ENCODE data around the gene HIBCH. TPM values are rescaled to one million over a fixed set of nuclear protein-coding genes. Genes with fewer than 3 reads are reported as not detected.

Gene HIBCH
- polyA plus RNA-seq, 1 donor (not counting 4 experiments of a cell fraction or from before 2014, with no cell fraction given): 19.4 TPM

GRCh38 chr2:190366248-190366753, 46.7 kb upstream of the HIBCH start:
- no peak for FAIRE-seq

GRCh38 chr2:190365499-190366204, 46.0 kb upstream of the HIBCH start:
- no peak overlapping the region for H3K9ac ChIP-seq (ENCODE audit: control insufficient read depth, extremely low read depth, insufficient read depth, low read length)
- no peaks in the 10 kb centered on the region for H3K79me2 ChIP-seq (ENCODE audit: control insufficient read depth, insufficient read depth, low read length)
- FAIRE-seq (no peak), DNase-seq (ENCODE audit: low read depth, low spot score) (no peak)
- no peaks in the 10 kb centered on the region for H3K27me3 ChIP-seq (ENCODE audit: control insufficient read depth, extremely low read depth, insufficient read depth, low read length)
- no peaks in the 10 kb centered on the region for H3K36me3 ChIP-seq (ENCODE audit: control insufficient read depth in 2 of 2, extremely low read depth in 1 of 2, insufficient read depth in 2 of 2, low read length in 2 of 2)
- H3K9me1 ChIP-seq (ENCODE audit: control insufficient read depth, extremely low read depth, insufficient read depth, low read length): no peaks in the 10 kb centered on the region
- H3K9me3 ChIP-seq (ENCODE audit: control insufficient read depth, low read depth, low read length): no peaks in the 10 kb centered on the region
- no peaks in the 10 kb centered on the region for H4K20me1 ChIP-seq (ENCODE audit: control insufficient read depth, extremely low read depth, insufficient read depth, low read length)
- H2AFZ ChIP-seq (ENCODE audit: control insufficient read depth, low read length): no peak overlapping the region
- dilution Hi-C loops (cut with MboI; ENCODE audit: extremely low pct_ligation_motif_present, low sequenced_read_pairs): no loop called here
- no peak overlapping the region for H3K4me2 ChIP-seq (ENCODE audit: control insufficient read depth, extremely low read depth, insufficient read depth, low read depth, low read length)
- H3K4me3 ChIP-seq (ENCODE audit: control insufficient read depth in 2 of 3, extremely low read depth in 1 of 3, insufficient read depth in 2 of 3, low read depth in 1 of 3, low read length in 3 of 3): no peak overlapping the region
- H3K27ac ChIP-seq (ENCODE audit: control insufficient read depth, insufficient read depth, low read length): no peak overlapping the region
- H3K4me1 ChIP-seq (ENCODE audit: control insufficient read depth, extremely low read depth, insufficient read depth, low read length): no peaks in the 10 kb centered on the region
- TF ChIP-seq CTCF (optimal IDR thresholded peaks at IDR 0.05 in 1 of 3, IDR thresholded peaks at IDR 0.05 in 1 of 3, conservative IDR thresholded peaks at IDR 0.05 in 1 of 3; ENCODE audit: extremely low read depth in 1 of 3, insufficient read depth in 2 of 3, low read length in 3 of 3) (no peak), EZH2 (IDR thresholded peaks at IDR 0.05; ENCODE audit: low read length) (no peak)

More at GRCh38 chr2:190366248-190366753, 46.7 kb upstream of the HIBCH start:
- no peak overlapping the region for H3K4me3 ChIP-seq (ENCODE audit: control insufficient read depth in 2 of 3, extremely low read depth in 1 of 3, insufficient read depth in 2 of 3, low read depth in 1 of 3, low read length in 3 of 3)
- no peak overlapping the region for H3K27ac ChIP-seq (ENCODE audit: control insufficient read depth, insufficient read depth, low read length)
- H2AFZ ChIP-seq (ENCODE audit: control insufficient read depth, low read length): no peak overlapping the region
- no peak for DNase-seq (ENCODE audit: low read depth, low spot score)
- no peaks in the 10 kb centered on the region for H3K9me1 ChIP-seq (ENCODE audit: control insufficient read depth, extremely low read depth, insufficient read depth, low read length)
- no peaks in the 10 kb centered on the region for H4K20me1 ChIP-seq (ENCODE audit: control insufficient read depth, extremely low read depth, insufficient read depth, low read length)
- no peak overlapping the region for H3K4me2 ChIP-seq (ENCODE audit: control insufficient read depth, extremely low read depth, insufficient read depth, low read depth, low read length)
- no peaks in the 10 kb centered on the region for H3K4me1 ChIP-seq (ENCODE audit: control insufficient read depth, extremely low read depth, insufficient read depth, low read length)
- H3K79me2 ChIP-seq (ENCODE audit: control insufficient read depth, insufficient read depth, low read length): no peaks in the 10 kb centered on the region
- H3K36me3 ChIP-seq (ENCODE audit: control insufficient read depth in 2 of 2, extremely low read depth in 1 of 2, insufficient read depth in 2 of 2, low read length in 2 of 2): no peaks in the 10 kb centered on the region
- dilution Hi-C loops (cut with MboI; ENCODE audit: extremely low pct_ligation_motif_present, low sequenced_read_pairs): no loop called here
- H3K9ac ChIP-seq (ENCODE audit: control insufficient read depth, extremely low read depth, insufficient read depth, low read length): no peak overlapping the region
- H3K27me3 ChIP-seq (ENCODE audit: control insufficient read depth, extremely low read depth, insufficient read depth, low read length): no peaks in the 10 kb centered on the region
- H3K9me3 ChIP-seq (ENCODE audit: control insufficient read depth, low read depth, low read length): no peaks in the 10 kb centered on the region
- no peak for TF ChIP-seq EZH2 (IDR thresholded peaks at IDR 0.05; ENCODE audit: low read length)
- no peak for TF ChIP-seq CTCF (optimal IDR thresholded peaks at IDR 0.05 in 1 of 3, IDR thresholded peaks at IDR 0.05 in 1 of 3, conservative IDR thresholded peaks at IDR 0.05 in 1 of 3; ENCODE audit: extremely low read depth in 1 of 3, insufficient read depth in 2 of 3, low read length in 3 of 3)
